A549 treated with DMSO at 1 μM for 4 hours (cell line): Measurements from ENCODE around the gene EREG. TPM values are rescaled to one million over a fixed set of nuclear protein-coding genes. Genes with fewer than 3 reads are reported as not detected.

Experiments used
- total RNA-seq: library from RNA; stranded (reverse); fragments of 200-300 nt; extraction: Qiagen RNA extraction; gene quantifications from 5 replicates; pipeline ENCODE4 v1.2.3, GENCODE V29; 2022; ENCODE audit warnings: low read depth

EREG gene
- 36.8 to 62.3 TPM (median 54.9 TPM) in 5 replicates for total RNA-seq

GRCh38 chr4:74364652-74365491 is at the start of gene EREG:
Gene EREG, plus strand, starts transcription at chr4:74365145. Its CDS starts 164 bp downstream, at chr4:74365309.

Other genes with a start within 250 kb of the EREG start
- 8.6 to 13.1 TPM (median 9.7 TPM) in 5 replicates for gene MTHFD2L, start 207.0 kb upstream of the EREG start, total RNA-seq
- gene EPGN, start 56.7 kb upstream of the EREG start, total RNA-seq: 0.28 TPM in 1 of 5 replicates, not detected in the others
- 69.6 to 88.2 TPM (median 81.0 TPM) in 5 replicates for gene AREG, start 80.0 kb downstream of the EREG start, total RNA-seq